Dedifferentiated amniotic fluid mesenchymal stem cell (primary cell): ENCODE results near the gene CCR5.
A peak's percentile ranks its signal among the peaks of the same experiment; 100 is the strongest.

ENCODE experiments used
- DNase-seq: peaks from one replicate; pipeline ENCODE4 v3.0.0-alpha.2; 2016; ENCODE audit errors: extremely low spot score

CCR5 gene

GRCh38 chr3:46359733-46360493, 10.8 kb upstream of the CCR5 start:
- DNase-seq = no peak

DNA sequence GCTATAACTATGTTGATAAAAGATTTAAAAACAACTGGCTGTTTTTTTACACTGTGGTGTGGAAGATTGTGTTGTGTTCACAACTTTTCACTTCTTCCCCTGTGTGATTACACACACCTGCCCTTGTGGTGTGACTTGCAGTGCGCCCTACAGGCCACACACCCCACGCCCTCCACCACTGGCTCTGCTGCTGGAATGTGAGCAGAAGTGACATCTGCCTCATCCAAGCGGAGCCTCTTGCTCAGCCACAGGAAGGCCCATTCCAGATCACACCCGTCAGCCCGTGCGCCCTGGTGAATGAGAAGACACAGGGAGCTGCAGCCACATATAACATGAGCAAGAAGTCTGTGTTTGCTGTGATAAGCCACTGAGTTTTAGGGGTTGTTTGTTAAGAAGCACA, 9.8 kb upstream of the CCR5 start:
- no peak for DNase-seq

GRCh38 chr3:46361408-46362283, 9.1 kb upstream of the CCR5 start:
- no peak for DNase-seq

DNA sequence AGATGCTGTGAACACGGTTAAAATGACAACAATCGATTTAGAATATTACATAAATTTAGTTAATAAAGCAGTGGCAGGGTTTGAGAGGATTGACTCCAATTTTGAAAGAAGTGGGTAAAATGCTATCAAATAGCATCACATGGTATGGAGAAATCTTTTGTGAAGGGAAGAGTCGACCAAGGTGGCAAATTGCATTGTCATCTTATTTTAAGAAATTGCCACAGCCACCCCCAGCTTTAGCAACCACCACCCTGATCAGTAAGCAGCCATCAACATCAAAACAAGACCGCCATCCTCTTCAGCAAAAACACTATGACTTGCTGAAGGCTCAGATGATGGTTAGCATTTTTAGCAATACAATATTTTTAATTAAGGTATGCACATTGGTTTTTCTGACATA, 5.7 kb upstream of the CCR5 start:
- no peak for DNase-seq

DNA sequence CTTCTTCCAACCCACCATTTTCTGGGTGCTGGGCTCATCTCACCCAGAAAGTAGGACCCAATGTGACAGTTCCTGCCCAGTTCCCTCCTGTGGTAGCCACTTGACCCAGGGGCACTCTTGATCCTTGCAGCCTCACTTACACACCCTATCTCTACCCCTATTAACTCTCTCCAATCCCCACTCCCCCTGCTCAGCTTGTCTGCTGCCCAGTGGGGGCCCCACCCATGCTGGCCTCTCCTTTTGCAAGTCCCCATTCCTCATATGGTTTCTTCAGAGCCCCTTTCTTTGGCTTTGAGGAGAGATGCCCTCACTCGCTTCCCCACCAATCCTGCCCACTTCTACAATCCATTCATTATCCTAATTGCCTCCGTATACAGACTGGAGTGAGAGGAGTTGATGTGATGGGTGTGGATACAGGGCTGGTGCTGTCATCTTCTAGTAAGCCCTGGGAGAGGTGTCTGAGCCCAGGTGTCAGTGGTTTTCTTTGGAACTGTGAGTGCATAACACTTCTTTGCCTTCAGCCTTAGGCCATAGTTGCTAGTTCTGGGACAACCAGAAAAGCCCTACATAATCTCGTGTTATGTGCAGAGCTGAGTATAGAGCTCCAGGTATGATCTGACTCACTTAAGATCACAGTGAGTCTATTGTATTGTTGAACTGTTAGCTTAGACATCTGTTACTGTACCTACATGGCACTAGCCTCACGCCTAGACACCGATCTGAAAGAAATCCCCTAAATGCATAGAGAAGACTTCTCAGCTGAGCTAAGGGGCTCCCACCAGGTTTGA, 4.8 kb upstream of the CCR5 start:
- no peak for DNase-seq

- no peak for DNase-seq
These were observed 2.9 kb upstream of the CCR5 start for GRCh38 chr3:46367811-46368210.

GRCh38 chr3:46368569-46368968, 2.2 kb upstream of the CCR5 start:
- no peak for DNase-seq

- no peak for DNase-seq
These were observed 1.6 kb upstream of the CCR5 start for GRCh38 chr3:46369151-46369550.

GRCh38 chr3:46369675-46370132, 1.0 kb upstream of the CCR5 start:
- DNase-seq = no peak

GRCh38 chr3:46371519-46372340, 984 bp downstream of the CCR5 start:
- no peak for DNase-seq

- no peak for DNase-seq
These were observed 2.0 kb downstream of the CCR5 start for GRCh38 chr3:46372492-46373359.

DNA sequence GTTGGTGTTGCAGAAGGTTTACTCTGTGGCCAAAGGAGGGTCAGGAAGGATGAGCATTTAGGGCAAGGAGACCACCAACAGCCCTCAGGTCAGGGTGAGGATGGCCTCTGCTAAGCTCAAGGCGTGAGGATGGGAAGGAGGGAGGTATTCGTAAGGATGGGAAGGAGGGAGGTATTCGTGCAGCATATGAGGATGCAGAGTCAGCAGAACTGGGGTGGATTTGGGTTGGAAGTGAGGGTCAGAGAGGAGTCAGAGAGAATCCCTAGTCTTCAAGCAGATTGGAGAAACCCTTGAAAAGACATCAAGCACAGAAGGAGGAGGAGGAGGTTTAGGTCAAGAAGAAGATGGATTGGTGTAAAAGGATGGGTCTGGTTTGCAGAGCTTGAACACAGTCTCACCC, 4.0 kb downstream of the CCR5 start:
- DNase-seq = no peak

- DNase-seq = no peak
These were observed 4.5 kb downstream of the CCR5 start for GRCh38 chr3:46375218-46375617.

DNA sequence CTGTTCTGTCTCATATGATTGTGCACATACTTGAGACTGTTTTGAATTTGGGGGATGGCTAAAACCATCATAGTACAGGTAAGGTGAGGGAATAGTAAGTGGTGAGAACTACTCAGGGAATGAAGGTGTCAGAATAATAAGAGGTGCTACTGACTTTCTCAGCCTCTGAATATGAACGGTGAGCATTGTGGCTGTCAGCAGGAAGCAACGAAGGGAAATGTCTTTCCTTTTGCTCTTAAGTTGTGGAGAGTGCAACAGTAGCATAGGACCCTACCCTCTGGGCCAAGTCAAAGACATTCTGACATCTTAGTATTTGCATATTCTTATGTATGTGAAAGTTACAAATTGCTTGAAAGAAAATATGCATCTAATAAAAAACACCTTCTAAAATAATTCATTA, 5.1 kb downstream of the CCR5 start:
- no peak for DNase-seq

- peak; percentile 17 for DNase-seq
These were observed 7.7 kb downstream of the CCR5 start for GRCh38 chr3:46378426-46378942.

DNA sequence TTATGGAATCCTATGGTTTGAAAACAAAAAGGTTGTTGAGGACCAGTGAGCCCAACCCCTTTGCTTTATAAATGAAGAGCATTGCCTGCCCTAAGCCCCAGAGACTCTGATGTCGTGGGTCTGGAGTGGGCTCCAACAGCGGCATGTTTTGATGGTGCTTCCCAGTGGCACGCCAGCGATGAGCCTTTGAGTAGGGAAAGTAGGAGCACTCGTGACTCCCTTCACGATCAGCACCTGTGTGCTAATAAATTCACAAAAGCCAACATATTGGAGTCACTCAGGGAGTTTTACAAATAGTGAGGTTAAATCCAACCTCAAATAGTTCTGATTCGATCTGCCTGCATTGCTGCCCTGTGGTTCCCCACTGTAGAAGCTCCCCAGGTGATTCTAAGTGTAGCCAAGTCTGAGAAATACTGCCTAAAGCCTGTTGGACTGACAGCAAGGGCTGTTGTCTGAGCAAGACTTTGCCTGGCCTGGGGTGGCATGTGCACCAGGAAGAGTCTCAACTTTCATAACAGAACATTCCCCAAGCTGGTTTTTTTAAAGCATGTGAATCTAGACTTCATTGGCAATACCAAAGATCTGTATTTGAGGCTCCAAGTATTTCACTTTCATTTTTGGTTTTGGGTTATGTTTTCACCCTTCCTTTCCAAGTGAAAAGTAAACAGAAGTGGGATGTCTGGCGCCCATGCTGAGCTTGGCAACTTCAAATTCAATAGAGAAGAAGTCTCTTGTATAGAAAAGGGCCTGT, 9.9 kb downstream of the CCR5 start:
- DNase-seq = no peak

GRCh38 chr3:46381625-46382024, 10.9 kb downstream of the CCR5 start:
- DNase-seq = no peak

- DNase-seq = no peak
These were observed 12.6 kb downstream of the CCR5 start for GRCh38 chr3:46383211-46383950.

GRCh38 chr3:46383951-46384330, 13.2 kb downstream of the CCR5 start:
- no peak for DNase-seq
